AG09309 (cell line): ENCODE measurements around the gene HOGA1.

Source experiments
- DNase-seq: peaks from one replicate; pipeline ENCODE4 v3.0.0-alpha.2; 2010; ENCODE audit warnings: low read depth
- H3K4me3 ChIP-seq: 2 replicates; pipeline ENCODE4 v1.5.1; 2011; ENCODE audit warnings: mild to moderate bottlenecking, low read depth, low read length, moderate library complexity; ENCODE audit not compliant: control insufficient read depth
- TF ChIP-seq, protein P1 (sequence below): IDR thresholded peaks from 2 replicates; pipeline ENCODE4 v1.5.1; 2011; ENCODE audit warnings: mild to moderate bottlenecking, low read depth, low read length, inconsistent platforms; ENCODE audit not compliant: insufficient read depth, control insufficient read depth; ENCODE audit errors: missing control alignments

The HOGA1 gene

DNA sequence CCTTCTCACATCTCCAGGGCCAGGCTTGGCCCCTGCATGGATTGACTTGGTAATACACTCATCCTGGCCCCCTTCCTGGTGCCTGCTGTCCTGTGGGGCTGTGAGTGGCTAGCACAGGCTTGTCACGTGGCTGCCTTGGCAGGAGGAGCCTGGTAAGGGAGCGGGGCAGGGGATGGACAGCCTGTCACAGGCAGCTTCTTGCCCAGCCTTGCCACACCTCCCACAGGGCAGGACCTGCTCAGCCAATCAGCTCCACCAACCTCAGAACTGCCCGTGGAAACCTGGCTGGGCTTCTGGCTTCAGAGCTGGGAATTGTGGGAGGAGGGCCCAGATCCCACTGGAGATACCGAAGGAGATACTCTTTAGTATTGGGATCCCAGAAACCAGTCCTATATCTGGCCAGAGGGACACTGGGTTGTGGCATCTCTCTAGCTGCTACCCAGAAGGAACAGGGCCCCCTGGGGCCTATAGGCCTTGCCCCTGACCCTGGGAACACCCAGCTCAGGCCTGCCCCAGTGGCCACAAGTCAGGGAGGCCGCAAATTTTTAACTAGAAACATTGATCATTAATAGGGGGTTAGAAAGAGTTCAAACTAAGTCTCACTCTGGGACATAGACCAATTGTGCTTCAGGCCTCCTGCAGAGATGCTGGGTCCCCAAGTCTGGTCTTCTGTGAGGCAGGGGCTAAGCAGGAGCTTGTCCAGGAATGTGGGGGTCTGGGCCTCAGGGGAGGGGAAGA lies at the start of gene HOGA1:
TSS of gene HOGA1 (plus strand) at position 330 of the 738 bp plus-strand sequence. CDS start at position 645, 315 bp downstream.
- DNase-seq, result peak; percentile 4
- TF ChIP-seq, protein P1, sequence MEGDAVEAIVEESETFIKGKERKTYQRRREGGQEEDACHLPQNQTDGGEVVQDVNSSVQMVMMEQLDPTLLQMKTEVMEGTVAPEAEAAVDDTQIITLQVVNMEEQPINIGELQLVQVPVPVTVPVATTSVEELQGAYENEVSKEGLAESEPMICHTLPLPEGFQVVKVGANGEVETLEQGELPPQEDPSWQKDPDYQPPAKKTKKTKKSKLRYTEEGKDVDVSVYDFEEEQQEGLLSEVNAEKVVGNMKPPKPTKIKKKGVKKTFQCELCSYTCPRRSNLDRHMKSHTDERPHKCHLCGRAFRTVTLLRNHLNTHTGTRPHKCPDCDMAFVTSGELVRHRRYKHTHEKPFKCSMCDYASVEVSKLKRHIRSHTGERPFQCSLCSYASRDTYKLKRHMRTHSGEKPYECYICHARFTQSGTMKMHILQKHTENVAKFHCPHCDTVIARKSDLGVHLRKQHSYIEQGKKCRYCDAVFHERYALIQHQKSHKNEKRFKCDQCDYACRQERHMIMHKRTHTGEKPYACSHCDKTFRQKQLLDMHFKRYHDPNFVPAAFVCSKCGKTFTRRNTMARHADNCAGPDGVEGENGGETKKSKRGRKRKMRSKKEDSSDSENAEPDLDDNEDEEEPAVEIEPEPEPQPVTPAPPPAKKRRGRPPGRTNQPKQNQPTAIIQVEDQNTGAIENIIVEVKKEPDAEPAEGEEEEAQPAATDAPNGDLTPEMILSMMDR, result no peak

DNA sequence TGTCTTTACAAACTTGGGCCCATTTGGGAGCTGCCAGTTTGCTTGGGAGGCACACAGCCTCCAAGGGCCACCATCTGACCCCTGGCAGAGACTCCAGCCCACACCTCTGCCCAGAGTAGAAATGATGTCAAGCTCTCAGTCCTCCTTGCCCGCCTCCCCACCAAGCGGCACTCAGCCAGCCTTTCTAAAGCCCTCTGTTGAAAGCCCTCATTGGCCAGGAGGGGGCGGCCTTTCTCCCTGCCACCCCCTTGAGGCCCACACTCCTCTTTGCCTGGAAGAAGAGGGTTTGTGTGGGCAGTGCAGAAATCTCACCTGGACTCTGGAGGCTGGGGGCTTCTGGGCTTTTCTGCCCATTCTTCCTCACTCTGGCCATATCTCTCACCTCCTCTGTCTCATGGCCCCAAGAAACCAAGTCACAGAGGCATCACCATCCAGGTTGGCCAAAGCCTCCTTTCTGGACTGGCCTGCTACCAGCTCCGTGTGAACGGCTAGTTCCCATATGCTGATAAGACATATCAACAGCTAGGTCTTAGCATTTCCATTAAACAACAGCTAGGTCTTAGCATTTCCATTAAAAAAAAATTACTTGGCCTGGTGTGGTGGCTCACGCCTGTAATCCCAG lies 49.3 kb upstream of the HOGA1 start:
- H3K4me3 ChIP-seq, result no peak overlapping the region
- no peak for DNase-seq
- TF ChIP-seq, protein P1, result peak; percentile 52

More for the DNA sequence above, at the start of gene HOGA1:
- no peak within 1 kb of the TSS for H3K4me3 ChIP-seq

DNA sequence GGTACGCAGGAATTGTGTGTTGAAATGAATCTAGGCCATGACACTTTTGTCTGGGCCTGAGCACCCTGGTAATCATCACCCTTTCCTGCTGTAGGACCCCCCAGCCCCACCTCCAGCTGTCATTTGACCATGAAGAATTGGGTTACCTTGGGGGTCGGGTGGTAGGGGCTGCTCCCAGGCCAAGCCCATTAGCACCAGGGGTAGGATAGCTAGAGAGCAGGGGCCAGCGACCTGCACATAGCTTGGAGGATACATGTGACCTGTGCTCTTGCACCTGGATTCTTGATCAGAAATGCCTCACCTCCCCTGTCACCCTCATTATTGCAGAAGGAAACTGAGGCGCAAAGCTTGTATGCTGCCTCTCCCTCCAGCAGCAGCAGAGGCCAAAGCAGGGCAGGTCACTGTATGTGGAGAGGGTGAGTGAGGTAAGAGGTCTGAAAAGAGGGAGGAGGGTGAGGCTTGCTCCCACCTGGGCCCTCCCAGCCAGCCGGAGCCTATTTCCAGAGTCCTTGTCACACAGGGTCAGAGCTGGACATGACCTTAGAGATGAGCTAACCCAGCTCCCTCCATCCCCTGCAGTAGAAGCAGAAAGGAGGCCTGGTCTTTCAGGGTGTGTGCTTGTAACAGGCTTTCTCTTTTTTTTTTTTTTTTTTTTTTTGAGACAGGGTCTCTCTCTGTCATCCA lies 46.9 kb upstream of the HOGA1 start:
- TF ChIP-seq, protein P1, result no peak
- DNase-seq, result no peak

DNA sequence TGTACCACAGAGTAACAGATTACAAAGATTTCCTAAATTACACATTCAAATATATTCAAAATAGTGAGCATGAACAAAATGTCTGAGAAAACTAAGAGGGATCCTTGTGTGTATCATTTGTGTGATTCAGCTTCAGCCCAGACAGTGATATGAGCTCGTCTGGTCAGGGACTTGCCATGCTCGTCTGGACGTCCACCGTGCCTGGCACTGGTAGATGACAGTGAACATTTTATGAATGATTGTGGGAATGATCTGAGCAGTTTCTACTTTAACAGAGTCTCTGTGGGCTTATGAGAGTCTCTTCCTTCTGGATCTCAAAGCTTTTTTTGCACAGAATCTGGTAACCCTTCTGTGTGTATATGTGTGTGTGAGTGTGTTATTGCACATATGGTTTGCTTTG lies 45.8 kb upstream of the HOGA1 start:
- TF ChIP-seq, protein P1, result no peak
- H3K4me3 ChIP-seq, result no peak overlapping the region
- no peak for DNase-seq

More for the DNA sequence above, 46.9 kb upstream of the HOGA1 start:
- H3K4me3 ChIP-seq, result no peak overlapping the region

DNA sequence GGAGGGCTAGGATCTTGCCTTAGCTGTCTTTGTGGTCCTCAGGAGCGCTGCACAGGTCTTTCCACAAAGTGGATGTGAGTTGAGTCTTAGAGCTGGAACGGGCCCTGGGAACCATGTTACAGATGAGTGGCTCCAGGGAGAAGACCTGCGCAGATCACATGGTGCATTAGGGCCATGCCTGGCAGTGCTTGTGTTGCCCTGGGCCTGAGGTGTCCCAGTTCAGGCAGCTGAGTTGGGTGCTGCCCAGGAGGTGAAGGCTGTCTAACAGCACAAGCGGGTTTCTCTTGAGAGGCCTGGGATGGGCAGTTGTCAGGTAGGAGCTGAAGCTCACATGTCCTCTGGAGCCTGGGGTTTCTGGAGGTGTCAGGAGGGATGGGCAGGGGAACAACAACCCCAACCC lies 45.4 kb upstream of the HOGA1 start:
- no peak for DNase-seq
- H3K4me3 ChIP-seq, result no peak overlapping the region
- TF ChIP-seq, protein P1, result no peak

DNA sequence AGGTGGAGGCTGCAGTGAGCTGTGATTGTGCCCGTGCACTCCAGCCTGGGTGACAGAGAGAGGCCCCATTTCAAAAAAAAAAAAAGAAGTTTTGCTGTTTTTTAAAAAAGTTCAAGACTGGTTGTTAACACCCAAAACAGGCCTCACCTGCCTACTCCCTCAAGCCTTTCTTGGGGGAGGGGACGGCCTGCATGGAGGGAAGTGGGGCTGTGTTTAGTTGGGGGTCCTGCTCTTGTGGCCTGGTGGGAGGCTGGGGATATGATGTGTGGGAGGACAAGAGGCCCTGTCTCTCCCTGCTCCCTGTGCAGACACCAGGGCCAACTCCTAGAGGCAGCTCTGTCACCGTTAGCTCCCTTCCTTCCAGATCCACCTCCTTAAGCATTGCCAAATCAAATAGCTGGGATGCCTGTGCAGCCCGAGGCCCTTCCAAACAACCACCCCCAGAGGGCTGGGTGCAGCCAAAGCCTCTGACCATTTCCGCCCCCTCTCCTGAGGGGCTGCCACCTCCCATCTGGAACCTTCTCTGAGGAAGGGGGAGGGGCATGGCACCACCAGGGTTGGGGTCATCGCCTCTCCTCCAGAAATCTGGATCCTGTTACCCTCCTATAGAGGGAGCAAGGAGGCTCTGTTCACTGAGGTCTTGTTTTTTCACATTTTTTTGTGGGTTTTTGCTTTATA lies 44.5 kb upstream of the HOGA1 start:
- TF ChIP-seq, protein P1, result peak; percentile 42
- peak; percentile 61 for DNase-seq
- H3K4me3 ChIP-seq, result no peak overlapping the region
